Type B pancreatic cell (in vitro differentiated cells): ENCODE data around the gene COL9A3. TPM values are rescaled to one million over a fixed set of nuclear protein-coding genes. Genes with fewer than 3 reads are reported as not detected.

Source experiments
- DNase-seq: peaks from one replicate; pipeline ENCODE4 v3.0.0; 2021; ENCODE audit warnings: mixed read lengths; ENCODE audit not compliant: unreplicated experiment; ENCODE audit errors: extremely low spot score
- H3K27ac Mint-ChIP-seq: 2 replicates; pipeline ENCODE4 v1.8.0; 2021; ENCODE audit warnings: mild to moderate bottlenecking, mixed read lengths
- H3K27me3 Mint-ChIP-seq: 2 replicates; pipeline ENCODE4 v1.8.0; 2021; ENCODE audit warnings: mixed read lengths
- H3K36me3 Mint-ChIP-seq: 2 replicates; pipeline ENCODE4 v1.8.0; 2021; ENCODE audit warnings: mixed read lengths
- H3K4me1 Mint-ChIP-seq: one replicate; pipeline ENCODE4 v1.8.0; 2021; ENCODE audit warnings: mixed read lengths; ENCODE audit not compliant: unreplicated experiment
- H3K4me3 Mint-ChIP-seq: 2 replicates; pipeline ENCODE4 v1.8.0; 2021; ENCODE audit warnings: mild to moderate bottlenecking, mixed read lengths
- H3K9me3 Mint-ChIP-seq: 2 replicates; pipeline ENCODE4 v1.8.0; 2021; ENCODE audit warnings: mixed read lengths
- CTCF ChIP-seq: fragments of 200-600 bp; sonication (generic); conservative IDR thresholded peaks from 2 replicates; pipeline ENCODE4 v1.5.0; 2021; ENCODE audit warnings: antibody characterized with exemption, mild to moderate bottlenecking
- total RNA-seq: library from RNA; stranded (reverse); gene quantifications from 2 replicates; pipeline ENCODE4 v1.2.1, GENCODE V29; 2021; ENCODE audit warnings: low replicate concordance

COL9A3 gene
- total RNA-seq, 1 donor from 2014 or later: 21.2 TPM

GRCh38 chr20:62782149-62782892 is 34.5 kb upstream of the COL9A3 start:
- no peak for DNase-seq
- Mint-ChIP-seq H3K36me3 (no peaks in the 10 kb centered on the region), H3K4me1 (peaks cover 16% of the 10 kb centered on the region), H3K27me3 (no peaks in the 10 kb centered on the region), H3K27ac (no peak overlapping the region), H3K9me3 (no peaks in the 10 kb centered on the region), H3K4me3 (no peak overlapping the region)
- no peak for TF ChIP-seq CTCF

- no peak for TF ChIP-seq CTCF
- peaks cover 3% of the 10 kb centered on the region for H3K27me3 Mint-ChIP-seq
- DNase-seq: no peak
- peaks cover 22% of the 10 kb centered on the region for H3K4me1 Mint-ChIP-seq
- H3K27ac Mint-ChIP-seq: no peak overlapping the region
- no peaks in the 10 kb centered on the region for H3K36me3 Mint-ChIP-seq
- no peaks in the 10 kb centered on the region for H3K9me3 Mint-ChIP-seq
- H3K4me3 Mint-ChIP-seq: no peak overlapping the region
These were observed 34.0 kb upstream of the COL9A3 start for GRCh38 chr20:62782893-62783278.

- no peak for TF ChIP-seq CTCF
- Mint-ChIP-seq H3K9me3 (no peaks in the 10 kb centered on the region), H3K27me3 (peaks cover 3% of the 10 kb centered on the region), H3K27ac (no peak overlapping the region), H3K36me3 (no peaks in the 10 kb centered on the region), H3K4me3 (no peak overlapping the region), H3K4me1 (peaks cover 22% of the 10 kb centered on the region)
- DNase-seq: no peak
These were observed 32.4 kb upstream of the COL9A3 start for GRCh38 chr20:62784497-62784896.

- Mint-ChIP-seq H3K4me1 (peaks cover 22% of the 10 kb centered on the region), H3K27me3 (peaks cover 3% of the 10 kb centered on the region), H3K27ac (no peak overlapping the region), H3K4me3 (no peak overlapping the region), H3K9me3 (no peaks in the 10 kb centered on the region), H3K36me3 (no peaks in the 10 kb centered on the region)
- no peak for TF ChIP-seq CTCF
- no peak for DNase-seq
These were observed 31.5 kb upstream of the COL9A3 start for GRCh38 chr20:62785393-62785792.

GRCh38 chr20:62786157-62786556 is 30.7 kb upstream of the COL9A3 start:
- Mint-ChIP-seq H3K9me3 (no peaks in the 10 kb centered on the region), H3K4me1 (peaks cover 23% of the 10 kb centered on the region), H3K27me3 (peaks cover 3% of the 10 kb centered on the region), H3K36me3 (no peaks in the 10 kb centered on the region), H3K27ac (no peak overlapping the region), H3K4me3 (no peak overlapping the region)
- TF ChIP-seq CTCF: no peak
- DNase-seq: no peak
